Measurements from ENCODE around the gene PRR12.

The PRR12 gene

DNA sequence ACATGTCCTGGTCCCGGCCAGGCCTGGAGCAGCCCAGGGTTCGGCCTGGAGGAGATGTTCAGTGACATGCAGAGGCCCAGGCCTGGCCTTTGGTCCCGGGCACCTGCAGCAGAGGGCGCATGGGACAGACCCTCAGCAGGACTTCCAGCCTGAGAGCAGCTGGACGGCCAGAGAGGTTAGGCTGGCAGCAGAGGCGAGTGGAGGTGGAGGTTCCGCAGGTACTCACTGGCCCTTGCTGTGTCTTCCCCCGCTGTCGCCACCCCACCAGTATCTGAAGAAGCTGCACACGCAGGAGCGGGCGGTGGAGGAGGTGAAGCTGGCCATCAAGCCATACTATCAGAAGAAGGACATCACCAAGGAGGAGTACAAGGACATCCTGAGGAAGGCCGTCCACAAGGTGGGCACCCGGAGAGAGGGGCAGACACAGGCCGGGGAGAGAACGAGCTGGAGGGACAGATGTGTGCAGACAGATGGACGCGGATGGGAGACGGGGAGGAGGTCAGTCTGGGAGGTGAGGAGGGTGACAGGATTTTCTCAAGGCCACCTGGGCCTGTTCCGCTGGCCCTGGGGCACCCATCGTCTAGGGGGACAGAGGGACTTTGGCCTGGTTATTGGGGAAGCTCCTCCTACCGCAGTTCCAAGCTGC lies 66.6 kb downstream of the PRR12 start:
- H3K36me3 Mint-ChIP-seq (ENCODE audit: low read depth), result peaks cover 100% of the 10 kb centered on the region
- H3K4me1 Mint-ChIP-seq (ENCODE audit: low read depth), result peaks cover 6% of the 10 kb centered on the region
- intact Hi-C loops (cut with micrococcal nuclease), result no loop called here
- H3K4me3 Mint-ChIP-seq, result no peak overlapping the region
- peak overlapping the region; percentile 6 for H3K27ac Mint-ChIP-seq
- no peaks in the 10 kb centered on the region for H3K9me3 Mint-ChIP-seq
- H3K27me3 Mint-ChIP-seq, result no peaks in the 10 kb centered on the region

DNA sequence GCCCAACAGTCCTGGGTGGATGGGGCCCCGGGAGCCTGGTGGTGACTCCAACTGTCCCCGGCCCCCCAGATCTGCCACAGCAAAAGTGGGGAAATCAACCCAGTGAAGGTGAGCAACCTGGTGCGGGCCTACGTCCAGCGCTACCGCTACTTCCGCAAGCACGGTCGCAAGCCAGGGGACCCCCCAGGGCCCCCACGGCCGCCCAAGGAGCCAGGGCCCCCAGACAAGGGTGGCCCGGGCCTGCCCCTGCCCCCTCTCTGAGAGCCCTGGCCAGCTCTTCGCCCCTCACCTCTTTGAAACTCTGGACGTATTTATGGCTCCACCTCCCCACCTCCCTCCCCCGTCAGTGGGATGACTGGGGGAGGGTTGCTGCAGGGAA lies 67.1 kb downstream of the PRR12 start:
- intact Hi-C loops (cut with micrococcal nuclease), result no loop called here
- H3K27ac Mint-ChIP-seq, result no peak overlapping the region
- peaks cover 100% of the 10 kb centered on the region for H3K36me3 Mint-ChIP-seq (ENCODE audit: low read depth)
- H3K27me3 Mint-ChIP-seq, result no peaks in the 10 kb centered on the region
- H3K4me1 Mint-ChIP-seq (ENCODE audit: low read depth), result peaks cover 6% of the 10 kb centered on the region
- no peak overlapping the region for H3K4me3 Mint-ChIP-seq
- no peaks in the 10 kb centered on the region for H3K9me3 Mint-ChIP-seq

DNA sequence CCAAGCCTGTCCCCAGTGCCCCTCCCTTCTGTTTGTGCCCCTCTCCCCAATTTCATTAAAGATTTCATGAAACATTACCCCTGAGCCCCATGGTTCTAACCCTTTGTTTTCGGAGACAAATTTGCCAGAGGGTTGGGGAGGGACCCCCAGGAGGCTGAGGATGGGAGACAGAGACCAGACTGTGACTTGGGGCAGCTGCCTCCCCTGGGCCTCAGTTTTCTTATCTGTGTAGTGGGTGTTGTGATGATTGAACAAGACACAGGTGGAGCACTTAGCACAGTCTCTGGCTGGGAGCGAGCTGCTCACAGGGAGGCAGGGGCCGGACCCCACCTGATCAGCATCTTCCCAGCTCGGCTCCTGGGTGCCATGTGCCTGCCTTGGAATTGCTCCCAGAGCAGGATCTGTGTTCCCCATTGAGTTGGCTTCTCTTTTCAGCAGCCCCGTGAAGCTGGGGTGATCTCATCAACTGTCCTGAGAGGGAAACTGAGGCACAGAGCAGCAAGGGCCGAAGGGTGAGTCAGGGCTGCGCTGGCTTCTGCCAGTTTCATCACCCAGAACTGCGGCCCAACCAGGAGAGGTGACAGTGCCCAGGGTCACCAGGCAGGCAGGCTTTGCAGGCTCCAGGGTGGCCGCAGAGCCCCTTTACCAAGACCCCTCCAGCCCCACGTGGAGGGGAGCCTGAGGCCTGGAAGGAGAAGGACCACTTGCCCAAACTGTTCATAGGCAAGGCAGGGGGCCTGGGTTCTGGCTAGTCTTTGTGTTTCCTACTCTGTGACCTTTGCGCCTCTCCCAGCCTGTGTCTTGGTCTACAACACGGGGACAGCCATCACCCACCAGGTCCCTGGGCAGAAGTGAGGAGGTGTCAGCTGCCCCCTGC lies 67.8 kb downstream of the PRR12 start:
- Mint-ChIP-seq H3K4me3 (no peak overlapping the region), H3K27ac (no peak overlapping the region), H3K27me3 (no peaks in the 10 kb centered on the region), H3K9me3 (no peaks in the 10 kb centered on the region), H3K4me1 (ENCODE audit: low read depth) (peaks cover 6% of the 10 kb centered on the region), H3K36me3 (ENCODE audit: low read depth) (peaks cover 99% of the 10 kb centered on the region)
- intact Hi-C loops (cut with micrococcal nuclease), result no loop called here

GRCh38 chr19:49660338-49660961 lies 69.5 kb downstream of the PRR12 start:
- no peaks in the 10 kb centered on the region for H3K9me3 Mint-ChIP-seq
- peaks cover 98% of the 10 kb centered on the region for H3K36me3 Mint-ChIP-seq (ENCODE audit: low read depth)
- no peak overlapping the region for H3K27ac Mint-ChIP-seq
- no peak overlapping the region for H3K4me3 Mint-ChIP-seq
- peaks cover 23% of the 10 kb centered on the region for H3K4me1 Mint-ChIP-seq (ENCODE audit: low read depth)
- intact Hi-C loops (cut with micrococcal nuclease), result no loop called here
- no peaks in the 10 kb centered on the region for H3K27me3 Mint-ChIP-seq

DNA sequence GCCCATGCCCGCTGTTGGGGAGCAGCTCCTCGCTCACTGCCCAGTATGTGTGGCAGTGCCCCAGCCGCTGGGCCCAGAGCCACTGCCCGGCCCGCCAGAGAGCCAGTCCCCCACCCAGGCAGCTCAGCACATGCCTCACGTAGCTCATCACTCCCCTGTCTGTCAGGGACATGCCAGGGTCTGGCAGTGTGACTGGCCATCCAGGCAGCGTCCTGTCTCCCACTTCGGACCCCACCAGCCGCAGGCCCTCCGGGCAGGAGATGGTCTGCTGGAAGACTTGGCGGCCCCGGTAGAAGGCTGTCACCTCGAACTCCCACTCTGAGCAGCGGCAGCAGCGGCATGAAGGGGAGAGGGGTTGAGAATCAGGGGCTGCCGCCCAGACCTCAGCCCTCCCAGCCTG lies 71.0 kb downstream of the PRR12 start:
- Mint-ChIP-seq H3K27me3 (no peaks in the 10 kb centered on the region), H3K4me1 (ENCODE audit: low read depth) (peaks cover 35% of the 10 kb centered on the region), H3K27ac (no peak overlapping the region), H3K9me3 (no peaks in the 10 kb centered on the region), H3K36me3 (ENCODE audit: low read depth) (peaks cover 88% of the 10 kb centered on the region), H3K4me3 (no peak overlapping the region)
- intact Hi-C loops (cut with micrococcal nuclease), result no loop called here

DNA sequence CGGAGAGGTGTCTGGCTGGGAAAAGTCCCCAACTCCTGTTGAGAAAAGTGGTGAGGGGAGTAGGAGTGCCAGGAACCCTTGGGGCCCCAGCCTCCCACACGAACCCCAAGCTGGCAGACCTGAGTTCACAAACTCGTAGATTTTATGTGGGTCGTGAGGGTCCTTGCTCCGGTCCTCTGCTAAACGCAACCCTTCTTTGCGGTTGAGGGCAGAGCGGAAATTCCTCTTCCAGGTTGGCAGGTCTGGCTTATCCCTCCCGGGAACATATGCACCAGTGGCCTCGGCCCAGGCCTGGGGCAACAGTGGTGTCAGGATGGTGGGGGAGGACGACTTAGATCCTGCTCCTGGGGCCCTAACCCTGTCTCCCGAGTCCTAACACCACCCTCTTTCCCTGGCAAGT lies 72.2 kb downstream of the PRR12 start:
- Mint-ChIP-seq H3K27me3 (no peaks in the 10 kb centered on the region), H3K4me3 (no peak overlapping the region), H3K27ac (no peak overlapping the region), H3K9me3 (no peaks in the 10 kb centered on the region), H3K36me3 (ENCODE audit: low read depth) (peaks cover 75% of the 10 kb centered on the region), H3K4me1 (ENCODE audit: low read depth) (peaks cover 42% of the 10 kb centered on the region)
- intact Hi-C loops (cut with micrococcal nuclease), result no loop called here

- H3K4me1 Mint-ChIP-seq (ENCODE audit: low read depth), result peaks cover 45% of the 10 kb centered on the region
Measured at GRCh38 chr19:49664171-49665035, 73.4 kb downstream of the PRR12 start.

GRCh38 chr19:49665036-49665350 lies 74.0 kb downstream of the PRR12 start:
- H3K27me3 Mint-ChIP-seq, result no peaks in the 10 kb centered on the region
- H3K4me1 Mint-ChIP-seq (ENCODE audit: low read depth), result peaks cover 47% of the 10 kb centered on the region
- H3K36me3 Mint-ChIP-seq (ENCODE audit: low read depth), result peaks cover 63% of the 10 kb centered on the region
- peak overlapping the region; percentile 99 for H3K4me3 Mint-ChIP-seq
- intact Hi-C loops (cut with micrococcal nuclease), result loop anchor here (1.0 to 2.0 kb wide), 2 partner anchors 11 to 24 kb away; partner anchors contain the start of gene RRAS
- no peaks in the 10 kb centered on the region for H3K9me3 Mint-ChIP-seq
- H3K27ac Mint-ChIP-seq, result peak overlapping the region; percentile 96

More at GRCh38 chr19:49664171-49665035, 73.4 kb downstream of the PRR12 start:
- intact Hi-C loops (cut with micrococcal nuclease), result loop anchor here (1.0 to 2.0 kb wide), 3 partner anchors 12 to 84 kb away; partner anchors contain the start of genes NOSIP and RRAS
- Mint-ChIP-seq H3K4me3 (peak overlapping the region; percentile 99), H3K27me3 (no peaks in the 10 kb centered on the region), H3K9me3 (no peaks in the 10 kb centered on the region), H3K36me3 (ENCODE audit: low read depth) (peaks cover 69% of the 10 kb centered on the region), H3K27ac (peak overlapping the region; percentile 96)

- peaks cover 47% of the 10 kb centered on the region for H3K4me1 Mint-ChIP-seq (ENCODE audit: low read depth)
- peak within 1 kb of the TSS; percentile 99 for H3K4me3 Mint-ChIP-seq
- intact Hi-C loops (cut with micrococcal nuclease), result loop anchor here (1.0 to 2.0 kb wide), 2 partner anchors 11 to 25 kb away; partner anchors contain the start of gene RRAS
- peak within 1 kb of the TSS; percentile 96 for H3K27ac Mint-ChIP-seq
- H3K27me3 Mint-ChIP-seq, result no peaks in the 10 kb centered on the region
- no peaks in the 10 kb centered on the region for H3K9me3 Mint-ChIP-seq
- H3K36me3 Mint-ChIP-seq (ENCODE audit: low read depth), result peaks cover 58% of the 10 kb centered on the region
Measured at GRCh38 chr19:49665351-49666119, 74.6 kb downstream of the PRR12 start, which contains the start of the genes BCL2L12 and IRF3. TSS of gene BCL2L12 (plus strand) at chr19:49665933. CDS start at chr19:49666693, 760 bp downstream. TSS of gene IRF3 (minus strand) at chr19:49665857. CDS start at chr19:49664838, 1,019 bp downstream.

- peak overlapping the region; percentile 99 for H3K4me3 Mint-ChIP-seq
- peak overlapping the region; percentile 96 for H3K27ac Mint-ChIP-seq
- H3K4me1 Mint-ChIP-seq (ENCODE audit: low read depth), result peaks cover 47% of the 10 kb centered on the region
- H3K27me3 Mint-ChIP-seq, result no peaks in the 10 kb centered on the region
- peaks cover 53% of the 10 kb centered on the region for H3K36me3 Mint-ChIP-seq (ENCODE audit: low read depth)
- H3K9me3 Mint-ChIP-seq, result no peaks in the 10 kb centered on the region
- intact Hi-C loops (cut with micrococcal nuclease), result no loop called here
Measured at GRCh38 chr19:49666120-49666444, 75.1 kb downstream of the PRR12 start.

GRCh38 chr19:49667473-49667872 lies 76.5 kb downstream of the PRR12 start:
- H3K27me3 Mint-ChIP-seq, result no peaks in the 10 kb centered on the region
- H3K36me3 Mint-ChIP-seq (ENCODE audit: low read depth), result peaks cover 39% of the 10 kb centered on the region
- intact Hi-C loops (cut with micrococcal nuclease), result no loop called here
- no peak overlapping the region for H3K27ac Mint-ChIP-seq
- H3K4me3 Mint-ChIP-seq, result no peak overlapping the region
- no peaks in the 10 kb centered on the region for H3K9me3 Mint-ChIP-seq
- peaks cover 56% of the 10 kb centered on the region for H3K4me1 Mint-ChIP-seq (ENCODE audit: low read depth)

DNA sequence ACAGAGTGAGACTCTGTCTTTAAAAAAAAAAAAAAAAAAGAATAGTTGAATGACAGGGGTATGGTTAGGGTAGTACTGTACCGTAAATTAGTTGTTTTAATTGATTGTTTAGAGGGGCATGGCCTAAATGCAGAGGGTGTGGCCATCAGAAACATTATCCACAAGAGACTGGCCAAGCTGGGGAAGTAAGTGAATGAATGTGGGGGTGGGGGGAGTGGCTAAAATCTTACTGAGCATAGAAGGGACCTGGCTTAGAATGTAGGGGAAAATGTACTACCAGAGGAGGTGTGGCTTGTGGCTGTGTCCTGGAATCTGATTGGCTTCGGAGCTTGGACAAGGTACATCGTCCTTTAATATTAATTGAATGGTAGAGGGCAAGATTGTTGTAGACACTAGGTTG lies 78.5 kb downstream of the PRR12 start:
- intact Hi-C loops (cut with micrococcal nuclease), result no loop called here
- Mint-ChIP-seq H3K4me3 (no peak overlapping the region), H3K4me1 (ENCODE audit: low read depth) (peaks cover 50% of the 10 kb centered on the region), H3K27me3 (no peaks in the 10 kb centered on the region), H3K27ac (no peak overlapping the region), H3K36me3 (ENCODE audit: low read depth) (peaks cover 27% of the 10 kb centered on the region), H3K9me3 (no peaks in the 10 kb centered on the region)

Measured in dendritic cell treated with granulocyte-macrophage colony-stimulating factor and Interleukin-4, amounts not matched to agents 40 ng/mL and 50 ng/mL, for 4 days (primary cell).